SK-N-SH (cell line): Measurements from ENCODE around the gene AK4.
A peak's percentile ranks its signal among the peaks of the same experiment; 100 is the strongest.

ENCODE experiments used
- ELF1 ChIP-seq: IDR thresholded peaks from 2 replicates; pipeline ENCODE4 v1.4.0; 2012
- EP300 ChIP-seq, 2 experiments: IDR thresholded peaks; 2 replicates each; pipeline versions ENCODE4 v1.4.0 to v1.6.1; 2012; ENCODE audit warnings: borderline replicate concordance in 1 of 2, low read depth in 1 of 2, low read length in 1 of 2
- FOSL2 ChIP-seq: IDR thresholded peaks from 2 replicates; pipeline ENCODE4 v1.4.0; 2012; ENCODE audit warnings: low read depth, mild to moderate bottlenecking, moderate library complexity, borderline replicate concordance
- MAX ChIP-seq: IDR thresholded peaks from 2 replicates; pipeline ENCODE4 v1.4.0; 2012; ENCODE audit warnings: low read depth
- NFIC ChIP-seq: IDR thresholded peaks from 2 replicates; pipeline ENCODE4 v1.4.0; 2012; ENCODE audit warnings: borderline replicate concordance
- POLR2AphosphoS5 ChIP-seq: IDR thresholded peaks from 2 replicates; pipeline ENCODE4 v1.6.1; 2012; ENCODE audit warnings: low read depth, low read length
- RAD21 ChIP-seq: IDR thresholded peaks from 2 replicates; pipeline ENCODE4 v1.6.1; 2012; ENCODE audit warnings: mild to moderate bottlenecking, low read length
- RFX5 ChIP-seq: IDR thresholded peaks from 2 replicates; pipeline ENCODE4 v1.6.1; 2012; ENCODE audit warnings: mild to moderate bottlenecking, improper control_type of control experiment, low read length
- RXRA ChIP-seq: IDR thresholded peaks from 2 replicates; pipeline ENCODE4 v1.4.0; 2012; ENCODE audit warnings: low read depth, mild to moderate bottlenecking, borderline replicate concordance
- SIN3A ChIP-seq: IDR thresholded peaks from 2 replicates; pipeline ENCODE4 v1.6.1; 2012; ENCODE audit warnings: low read depth, mild to moderate bottlenecking, low read length, moderate library complexity, borderline replicate concordance
- TCF12 ChIP-seq: IDR thresholded peaks from 2 replicates; pipeline ENCODE4 v1.4.0; 2012
- TF ChIP-seq, protein P1 (sequence below): fragments of 150-350 bp; IDR thresholded peaks from 2 replicates; pipeline ENCODE4 v1.6.1; 2017; ENCODE audit warnings: antibody characterized with exemption, low read length, low read depth, borderline replicate concordance
- TF ChIP-seq, protein P2 (sequence below): fragments of 200-600 bp; sonication (generic); IDR thresholded peaks from 2 replicates; pipeline ENCODE4 v1.6.1; 2017; ENCODE audit warnings: antibody characterized with exemption, mild to moderate bottlenecking, moderate library complexity

DNA sequence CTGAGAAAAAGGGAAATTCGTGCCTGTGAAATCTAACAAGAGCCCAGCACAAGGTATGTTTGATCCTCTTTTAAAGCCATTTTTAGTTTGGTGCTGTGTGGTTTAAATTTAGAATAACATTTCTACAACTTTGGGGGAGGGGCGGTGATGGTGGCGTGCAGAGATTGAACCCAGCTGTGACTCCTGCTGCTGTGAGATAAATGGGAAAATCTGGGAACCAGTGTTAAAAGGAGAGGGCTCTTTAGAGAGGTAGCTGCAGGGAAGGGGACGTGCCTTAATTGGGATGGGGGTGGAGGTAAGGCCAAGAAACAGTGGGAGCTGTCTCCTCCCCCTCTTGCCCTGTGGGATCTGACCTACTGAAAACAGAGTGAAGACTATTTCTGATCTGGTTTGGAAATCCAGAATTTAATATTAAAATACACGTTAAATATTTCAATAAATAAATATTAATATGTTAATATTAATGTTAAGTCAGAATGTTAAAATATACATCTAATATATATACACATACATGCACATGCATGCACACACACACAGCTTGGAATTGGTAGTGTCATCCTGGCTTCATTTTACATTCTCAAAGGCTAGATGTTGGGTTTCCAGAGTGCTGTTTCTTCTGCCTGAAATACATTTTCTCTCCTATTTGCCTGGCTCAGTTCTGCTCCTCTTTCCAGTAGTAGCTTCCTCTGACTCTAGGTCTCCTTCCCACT lies 131.2 kb downstream of the AK4 start:
- TF ChIP-seq FOSL2, result no peak
- TF ChIP-seq, protein P1, sequence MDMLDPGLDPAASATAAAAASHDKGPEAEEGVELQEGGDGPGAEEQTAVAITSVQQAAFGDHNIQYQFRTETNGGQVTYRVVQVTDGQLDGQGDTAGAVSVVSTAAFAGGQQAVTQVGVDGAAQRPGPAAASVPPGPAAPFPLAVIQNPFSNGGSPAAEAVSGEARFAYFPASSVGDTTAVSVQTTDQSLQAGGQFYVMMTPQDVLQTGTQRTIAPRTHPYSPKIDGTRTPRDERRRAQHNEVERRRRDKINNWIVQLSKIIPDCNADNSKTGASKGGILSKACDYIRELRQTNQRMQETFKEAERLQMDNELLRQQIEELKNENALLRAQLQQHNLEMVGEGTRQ, result no peak
- TF ChIP-seq NFIC, result no peak
- TF ChIP-seq, protein P2, sequence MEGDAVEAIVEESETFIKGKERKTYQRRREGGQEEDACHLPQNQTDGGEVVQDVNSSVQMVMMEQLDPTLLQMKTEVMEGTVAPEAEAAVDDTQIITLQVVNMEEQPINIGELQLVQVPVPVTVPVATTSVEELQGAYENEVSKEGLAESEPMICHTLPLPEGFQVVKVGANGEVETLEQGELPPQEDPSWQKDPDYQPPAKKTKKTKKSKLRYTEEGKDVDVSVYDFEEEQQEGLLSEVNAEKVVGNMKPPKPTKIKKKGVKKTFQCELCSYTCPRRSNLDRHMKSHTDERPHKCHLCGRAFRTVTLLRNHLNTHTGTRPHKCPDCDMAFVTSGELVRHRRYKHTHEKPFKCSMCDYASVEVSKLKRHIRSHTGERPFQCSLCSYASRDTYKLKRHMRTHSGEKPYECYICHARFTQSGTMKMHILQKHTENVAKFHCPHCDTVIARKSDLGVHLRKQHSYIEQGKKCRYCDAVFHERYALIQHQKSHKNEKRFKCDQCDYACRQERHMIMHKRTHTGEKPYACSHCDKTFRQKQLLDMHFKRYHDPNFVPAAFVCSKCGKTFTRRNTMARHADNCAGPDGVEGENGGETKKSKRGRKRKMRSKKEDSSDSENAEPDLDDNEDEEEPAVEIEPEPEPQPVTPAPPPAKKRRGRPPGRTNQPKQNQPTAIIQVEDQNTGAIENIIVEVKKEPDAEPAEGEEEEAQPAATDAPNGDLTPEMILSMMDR, result no peak
- TF ChIP-seq ELF1, result no peak
- TF ChIP-seq MAX, result no peak
- 0 out of 2 replicates have a peak, but pooled peaks have one; percentile 7 for TF ChIP-seq TCF12
- TF ChIP-seq RXRA, result no peak
- TF ChIP-seq SIN3A, result no peak
- 0 out of 2 replicates have a peak, but pooled peaks have one; percentile 13 for TF ChIP-seq RAD21
- TF ChIP-seq POLR2AphosphoS5, result no peak
- TF ChIP-seq EP300 (IDR thresholded peaks at IDR 0.05; ENCODE audit: borderline replicate concordance in 1 of 2, low read depth in 1 of 2, low read length in 1 of 2), result peak in 1 of 2 experiments; percentile 33; a peak in 1 of 4 replicates
- TF ChIP-seq RFX5, result no peak
